ENCODE results near the gene CLEC17A. TPM values are rescaled to one million over a fixed set of nuclear protein-coding genes. Genes with fewer than 3 reads are reported as not detected.
"Not testable (repeated sequence)": the region's sequence is repeated elsewhere in the genome, so short reads cannot be mapped to it uniquely, and the experiment has no call there.

The CLEC17A gene
- total RNA-seq, 2 donors from 2014 or later = 0.12 to 0.32 TPM

DNA sequence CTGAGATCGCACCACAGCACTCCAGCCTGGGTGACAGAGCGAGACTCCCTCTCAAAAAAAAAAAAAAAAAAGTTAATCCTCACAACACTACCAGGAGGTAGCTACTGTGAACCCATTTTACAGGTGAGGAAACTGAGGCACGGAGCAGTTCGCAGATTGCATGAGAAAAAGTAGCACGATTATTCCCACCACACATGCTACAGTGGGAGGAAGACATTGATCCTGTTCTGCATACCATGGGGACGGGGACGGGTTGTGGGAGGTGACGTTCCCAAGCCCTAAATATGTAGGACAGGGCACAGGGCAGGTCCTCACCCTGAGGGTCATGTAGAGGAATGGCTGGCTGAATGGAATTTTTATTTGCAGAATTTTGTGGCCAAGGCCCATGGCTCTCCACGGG is 23.7 kb downstream of the CLEC17A start:
- no peak overlapping the region for H3K9ac ChIP-seq (ENCODE audit: low read depth in 2 of 2, low read length in 2 of 2)
- no peaks in the 10 kb centered on the region for H3K36me3 ChIP-seq
- no peak overlapping the region for H3K4me3 ChIP-seq
- TF ChIP-seq, protein P1, sequence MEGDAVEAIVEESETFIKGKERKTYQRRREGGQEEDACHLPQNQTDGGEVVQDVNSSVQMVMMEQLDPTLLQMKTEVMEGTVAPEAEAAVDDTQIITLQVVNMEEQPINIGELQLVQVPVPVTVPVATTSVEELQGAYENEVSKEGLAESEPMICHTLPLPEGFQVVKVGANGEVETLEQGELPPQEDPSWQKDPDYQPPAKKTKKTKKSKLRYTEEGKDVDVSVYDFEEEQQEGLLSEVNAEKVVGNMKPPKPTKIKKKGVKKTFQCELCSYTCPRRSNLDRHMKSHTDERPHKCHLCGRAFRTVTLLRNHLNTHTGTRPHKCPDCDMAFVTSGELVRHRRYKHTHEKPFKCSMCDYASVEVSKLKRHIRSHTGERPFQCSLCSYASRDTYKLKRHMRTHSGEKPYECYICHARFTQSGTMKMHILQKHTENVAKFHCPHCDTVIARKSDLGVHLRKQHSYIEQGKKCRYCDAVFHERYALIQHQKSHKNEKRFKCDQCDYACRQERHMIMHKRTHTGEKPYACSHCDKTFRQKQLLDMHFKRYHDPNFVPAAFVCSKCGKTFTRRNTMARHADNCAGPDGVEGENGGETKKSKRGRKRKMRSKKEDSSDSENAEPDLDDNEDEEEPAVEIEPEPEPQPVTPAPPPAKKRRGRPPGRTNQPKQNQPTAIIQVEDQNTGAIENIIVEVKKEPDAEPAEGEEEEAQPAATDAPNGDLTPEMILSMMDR (IDR thresholded peaks at IDR 0.05) = no peak
- DNase-seq = no peak
- H3K4me1 ChIP-seq = no peaks in the 10 kb centered on the region
- no peaks in the 10 kb centered on the region for H3K9me3 ChIP-seq
- intact Hi-C loops (cut with DNase I) = no loop called here
- no peak overlapping the region for H3K27ac ChIP-seq
- no peaks in the 10 kb centered on the region for H3K27me3 ChIP-seq

DNA sequence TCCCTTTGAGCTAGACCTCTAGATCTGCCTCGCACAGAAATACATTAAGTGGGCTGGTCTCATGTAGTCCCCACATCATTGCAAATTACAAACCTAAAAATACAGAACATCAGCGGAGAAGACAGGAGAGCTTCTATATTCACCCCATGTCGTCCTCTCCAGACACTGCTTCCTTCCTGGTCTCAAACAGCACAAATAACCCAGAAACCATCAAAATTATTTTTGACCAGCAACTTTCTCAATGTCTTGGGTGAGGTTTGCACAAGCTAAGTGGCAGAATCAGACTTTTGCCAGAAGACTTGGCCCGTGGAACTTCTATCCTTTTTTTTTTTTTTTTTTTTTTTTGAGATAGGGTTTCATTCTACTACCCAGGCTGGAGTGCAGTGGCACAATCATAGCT is 28.2 kb downstream of the CLEC17A start:
- intact Hi-C loops (cut with DNase I) = no loop called here
- no peaks in the 10 kb centered on the region for H3K27me3 ChIP-seq
- DNase-seq = no peak
- H3K9me3 ChIP-seq = no peaks in the 10 kb centered on the region
- H3K36me3 ChIP-seq = no peaks in the 10 kb centered on the region
- TF ChIP-seq, protein P1 (IDR thresholded peaks at IDR 0.05) = no peak
- H3K4me1 ChIP-seq = no peaks in the 10 kb centered on the region
- no peak overlapping the region for H3K4me3 ChIP-seq
- no peak overlapping the region for H3K27ac ChIP-seq
- H3K9ac ChIP-seq (ENCODE audit: low read depth in 2 of 2, low read length in 2 of 2) = no peak overlapping the region

DNA sequence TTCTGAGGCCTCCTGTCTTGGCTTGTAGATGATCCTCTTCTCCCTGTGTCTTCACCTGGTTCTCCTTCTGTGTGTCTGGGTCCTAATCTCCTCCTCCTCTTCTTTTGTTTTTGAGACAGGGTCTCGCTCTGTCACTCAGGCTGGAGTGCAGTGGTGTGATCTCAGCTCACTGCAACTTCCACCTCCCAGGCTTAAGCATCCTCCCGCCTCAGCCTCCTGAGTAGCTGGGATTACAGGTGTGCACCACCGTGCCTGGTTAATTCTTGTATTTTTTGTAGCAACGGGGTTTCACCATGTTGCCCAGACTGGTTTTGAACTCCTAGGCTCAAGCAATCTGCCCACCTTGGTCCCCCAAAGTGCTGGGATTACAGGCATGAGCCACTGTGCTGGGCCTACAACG is 29.4 kb downstream of the CLEC17A start:
- H3K9ac ChIP-seq (ENCODE audit: low read depth in 2 of 2, low read length in 2 of 2); H3K4me3 ChIP-seq; H3K27ac ChIP-seq; intact Hi-C loops (cut with DNase I); H3K36me3 ChIP-seq; H3K9me3 ChIP-seq; H3K4me1 ChIP-seq; H3K27me3 ChIP-seq; DNase-seq: not testable (repeated sequence)

DNA sequence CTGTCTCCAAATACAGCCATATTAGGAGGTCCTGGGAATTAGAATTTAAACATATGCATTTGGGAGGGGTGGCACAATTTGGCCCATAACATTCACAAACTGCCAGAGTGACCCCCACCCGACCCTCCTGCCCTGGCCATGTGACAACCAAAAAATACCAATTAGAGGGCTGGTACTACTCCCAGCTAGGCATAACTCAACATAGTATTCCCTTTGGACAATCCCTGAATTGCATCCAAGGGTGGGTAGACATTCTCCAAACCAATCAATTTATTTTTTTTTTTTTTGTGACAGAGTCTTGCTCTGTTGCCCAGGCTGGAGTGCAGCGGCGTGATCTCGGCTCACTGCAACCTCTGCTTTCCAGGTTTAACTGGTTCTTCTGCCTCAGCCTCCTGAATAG is 29.8 kb downstream of the CLEC17A start:
- intact Hi-C loops (cut with DNase I) = no loop called here
- H3K27me3 ChIP-seq = no peaks in the 10 kb centered on the region
- no peaks in the 10 kb centered on the region for H3K4me1 ChIP-seq
- H3K36me3 ChIP-seq = no peaks in the 10 kb centered on the region
- no peak overlapping the region for H3K27ac ChIP-seq
- H3K4me3 ChIP-seq = no peak overlapping the region
- DNase-seq = no peak
- H3K9me3 ChIP-seq = no peaks in the 10 kb centered on the region
- no peak overlapping the region for H3K9ac ChIP-seq (ENCODE audit: low read depth in 2 of 2, low read length in 2 of 2)
- TF ChIP-seq, protein P1 (IDR thresholded peaks at IDR 0.05) = no peak

DNA sequence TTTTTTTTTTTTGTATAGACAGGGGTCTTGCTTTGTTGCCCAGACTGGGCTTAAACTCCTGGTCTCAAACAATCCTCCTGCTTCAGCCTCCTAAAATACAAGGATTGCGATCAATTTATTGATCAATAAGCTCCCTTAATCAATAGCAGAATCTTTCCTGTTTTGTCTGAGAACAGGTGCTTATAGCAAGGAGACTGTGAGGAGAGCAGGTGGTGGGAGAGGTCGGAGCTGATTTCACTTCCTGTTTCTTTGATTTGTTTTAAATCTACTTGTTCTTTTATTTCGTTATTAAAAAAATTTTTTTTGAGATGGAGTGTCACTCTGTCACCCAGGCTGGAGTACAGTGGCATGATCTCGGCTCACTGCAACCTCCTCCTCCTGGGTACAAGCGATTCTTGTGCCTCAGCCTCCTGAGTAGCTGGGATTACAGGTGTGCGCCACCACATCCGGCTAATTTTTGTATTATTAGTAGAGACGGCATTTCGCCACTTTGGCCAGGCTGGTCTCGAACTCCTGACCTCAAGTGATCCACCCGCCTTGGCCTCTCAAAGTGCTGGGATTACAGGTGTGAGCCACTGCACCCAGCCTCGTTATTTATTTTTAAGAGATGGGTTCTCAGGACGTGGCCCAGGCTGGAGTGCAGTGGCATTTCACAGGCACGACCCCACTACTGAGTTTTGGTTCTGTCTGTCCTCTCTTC is 30.7 kb downstream of the CLEC17A start:
- H3K4me3 ChIP-seq; DNase-seq; intact Hi-C loops (cut with DNase I); H3K27ac ChIP-seq; H3K27me3 ChIP-seq; H3K9me3 ChIP-seq; H3K4me1 ChIP-seq; H3K36me3 ChIP-seq; H3K9ac ChIP-seq (ENCODE audit: low read depth in 2 of 2, low read length in 2 of 2): not testable (repeated sequence)

DNA sequence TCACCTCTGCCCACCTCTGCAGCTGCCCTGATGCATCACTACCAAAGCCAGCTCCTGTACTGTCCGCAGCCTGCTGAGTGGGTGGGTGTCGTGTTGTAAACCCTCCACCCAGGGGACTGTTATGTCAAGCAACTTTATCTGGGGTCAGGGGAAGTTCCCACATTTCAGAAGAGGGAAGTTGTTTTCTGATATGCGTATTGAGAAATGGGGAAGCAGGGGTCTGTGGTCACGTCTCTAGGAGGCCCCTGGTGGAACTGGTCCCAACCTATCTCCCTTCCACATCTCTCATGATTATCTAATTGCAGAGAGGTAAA is 31.2 kb downstream of the CLEC17A start:
- H3K27ac ChIP-seq = no peak overlapping the region
- H3K9me3 ChIP-seq = no peaks in the 10 kb centered on the region
- no peak overlapping the region for H3K9ac ChIP-seq (ENCODE audit: low read depth in 2 of 2, low read length in 2 of 2)
- TF ChIP-seq, protein P1 (IDR thresholded peaks at IDR 0.05) = no peak
- H3K4me3 ChIP-seq = no peak overlapping the region
- no peaks in the 10 kb centered on the region for H3K4me1 ChIP-seq
- H3K27me3 ChIP-seq = no peaks in the 10 kb centered on the region
- intact Hi-C loops (cut with DNase I) = no loop called here
- DNase-seq = no peak
- H3K36me3 ChIP-seq = no peaks in the 10 kb centered on the region

All from colonic mucosa (tissue), 4 donors.